Measurements from ENCODE around the gene S100A5.

DNA sequence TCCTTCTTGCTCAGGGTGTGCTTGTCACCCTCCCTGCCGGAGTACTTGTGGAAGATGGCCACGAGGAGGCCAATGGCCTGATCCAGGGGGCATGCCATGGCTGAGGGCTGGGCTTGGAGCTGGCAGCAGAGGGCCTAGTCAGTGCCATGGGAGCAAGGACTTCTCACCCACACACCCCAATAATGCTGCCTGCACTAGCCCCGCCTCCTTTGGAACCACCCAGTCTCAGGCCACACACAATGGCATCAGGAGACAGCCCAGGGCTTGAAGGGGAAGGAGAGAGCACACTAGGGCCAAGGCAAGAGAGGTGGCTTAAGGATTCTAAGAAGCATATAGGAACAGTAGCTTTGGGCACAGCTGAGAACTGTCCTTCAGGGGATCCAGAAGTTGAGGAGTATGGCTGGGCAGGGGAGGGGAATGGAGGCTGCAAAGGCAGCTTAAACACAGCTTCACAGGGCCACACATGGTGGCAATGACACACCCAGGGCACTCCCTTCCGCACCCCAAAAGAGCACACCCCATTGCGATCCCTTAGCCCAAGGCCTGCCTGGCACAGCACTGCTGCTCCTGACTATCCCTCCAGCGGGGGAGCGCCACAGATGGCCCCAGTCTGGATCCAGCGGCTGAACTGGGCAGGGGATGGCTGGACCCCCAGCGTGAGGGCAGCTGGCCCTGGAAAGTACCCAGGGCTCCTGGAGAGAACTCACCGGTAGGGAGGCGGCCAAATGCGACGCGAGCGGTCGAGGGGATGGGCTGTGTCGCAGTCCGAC is 5.3 kb downstream of the S100A5 start, which contains the start of gene S100A6:
- TF ChIP-seq ZNF274 (IDR thresholded peaks at IDR 0.05; ENCODE audit: low read depth, low read length) (no peak), SUZ12 (IDR thresholded peaks at IDR 0.05; ENCODE audit: extremely low read depth, insufficient read depth, insufficient read length) (no peak), YY1 (IDR thresholded peaks at IDR 0.05; ENCODE audit: insufficient read depth, insufficient read length) (no peak)

Measured in NT2/D1 (cell line).